HG02943 (cell line): ENCODE data around the gene JRKL.

ENCODE experiments used
- ATAC-seq: cut with Tn5 transposase; IDR thresholded peaks from one replicate; pipeline ENCODE4 v1.9.1; 2021; ENCODE audit warnings: mild to moderate bottlenecking, low read depth, moderate library complexity; ENCODE audit not compliant: unreplicated experiment

JRKL gene

GRCh38 chr11:96389720-96390487 is at the start of gene JRKL, which contains the start of gene CCDC82:
TSS of gene JRKL (plus strand) at chr11:96390013. CDS start at chr11:96390650, 637 bp downstream.
TSS of gene CCDC82 (minus strand) at chr11:96389912. CDS start at chr11:96384747, 5,165 bp downstream.
- ATAC-seq = peak; percentile 92

GRCh38 chr11:96340555-96340885 is 49.3 kb upstream of the JRKL start:
- no peak for ATAC-seq

- ATAC-seq = peak; percentile 36
Observed at GRCh38 chr11:96341211-96342013, 48.4 kb upstream of the JRKL start.

- no peak for ATAC-seq
Observed at GRCh38 chr11:96342014-96342960, 47.5 kb upstream of the JRKL start.

GRCh38 chr11:96342961-96343711 is 46.7 kb upstream of the JRKL start, which contains the start of gene MAML2:
TSS of gene MAML2 (minus strand) at chr11:96343195. CDS start at chr11:96341895, 1,300 bp downstream.
- peak; percentile 76 for ATAC-seq

GRCh38 chr11:96356848-96357247 is 33.0 kb upstream of the JRKL start:
- ATAC-seq = no peak

- ATAC-seq = no peak
Observed at GRCh38 chr11:96357794-96358193, 32.0 kb upstream of the JRKL start.

GRCh38 chr11:96358321-96358720 is 31.5 kb upstream of the JRKL start:
- no peak for ATAC-seq

- no peak for ATAC-seq
Observed at GRCh38 chr11:96361778-96362177, 28.0 kb upstream of the JRKL start.

- no peak for ATAC-seq
Observed at GRCh38 chr11:96365493-96365892, 24.3 kb upstream of the JRKL start.

- no peak for ATAC-seq
Observed at GRCh38 chr11:96366024-96366423, 23.8 kb upstream of the JRKL start.

GRCh38 chr11:96367342-96367741 is 22.5 kb upstream of the JRKL start:
- no peak for ATAC-seq

GRCh38 chr11:96373826-96374225 is 16.0 kb upstream of the JRKL start:
- ATAC-seq = no peak

GRCh38 chr11:96376796-96377195 is 13.0 kb upstream of the JRKL start:
- no peak for ATAC-seq

GRCh38 chr11:96384156-96384555 is 5.7 kb upstream of the JRKL start:
- ATAC-seq = no peak

- no peak for ATAC-seq
Observed at GRCh38 chr11:96385187-96385586, 4.6 kb upstream of the JRKL start.

GRCh38 chr11:96388891-96389719 is 708 bp upstream of the JRKL start:
- peak; percentile 58 for ATAC-seq

GRCh38 chr11:96390488-96390792 is 627 bp downstream of the JRKL start:
- ATAC-seq = no peak

GRCh38 chr11:96391698-96392307 is 2.0 kb downstream of the JRKL start:
- ATAC-seq = no peak
